HG02763 (cell line): ENCODE measurements around the gene MYO1E.

ENCODE experiments used
- ATAC-seq: cut with Tn5 transposase; IDR thresholded peaks from one replicate; pipeline ENCODE4 v1.9.1; 2021; ENCODE audit warnings: mild to moderate bottlenecking, moderate library complexity; ENCODE audit not compliant: unreplicated experiment

Gene MYO1E

GRCh38 chr15:59104602-59104911 lies 268.1 kb downstream of the MYO1E start:
- ATAC-seq, result no peak

GRCh38 chr15:59099162-59099685 lies 273.4 kb downstream of the MYO1E start:
- ATAC-seq, result no peak

- ATAC-seq, result no peak
Measured at GRCh38 chr15:59096429-59096828, 276.2 kb downstream of the MYO1E start.

GRCh38 chr15:59094077-59094476 lies 278.6 kb downstream of the MYO1E start:
- ATAC-seq, result no peak

- ATAC-seq, result no peak
Measured at GRCh38 chr15:59087731-59088130, 284.9 kb downstream of the MYO1E start.
